ENCODE measurements around the gene CAMTA1. TPM values are rescaled to one million over a fixed set of nuclear protein-coding genes. Genes with fewer than 3 reads are reported as not detected.

The CAMTA1 gene
- total RNA-seq, 1 donor from 2014 or later: 77.6 TPM

GRCh38 chr1:7550981-7551380, 765.7 kb downstream of the CAMTA1 start:
- no peaks in the 10 kb centered on the region for H3K27me3 ChIP-seq (ENCODE audit: insufficient read depth, low read length)
- Mint-ChIP-seq H3K27me3 (ENCODE audit: low read depth, unreplicated experiment) (peaks cover 17% of the 10 kb centered on the region), H3K27ac (ENCODE audit: unreplicated experiment) (no peak overlapping the region), H3K4me3 (ENCODE audit: unreplicated experiment) (no peak overlapping the region), H3K36me3 (ENCODE audit: low read depth, unreplicated experiment) (peaks cover 7% of the 10 kb centered on the region), H3K9me3 (ENCODE audit: unreplicated experiment) (peaks cover 16% of the 10 kb centered on the region), H3K4me1 (ENCODE audit: low read depth, unreplicated experiment) (peaks cover 21% of the 10 kb centered on the region)
- no peaks in the 10 kb centered on the region for H4K20me1 ChIP-seq (ENCODE audit: insufficient read depth, low read length)
- H3K79me2 ChIP-seq (ENCODE audit: insufficient read depth, low read length): no peaks in the 10 kb centered on the region
- no peak overlapping the region for H3K4me2 ChIP-seq (ENCODE audit: low read length)
- H3K27ac ChIP-seq (ENCODE audit: low read depth, low read length): no peak overlapping the region
- no peaks in the 10 kb centered on the region for H3K9me3 ChIP-seq (ENCODE audit: insufficient read depth, low read depth, low read length)
- H3K4me3 ChIP-seq (ENCODE audit: insufficient read depth, low read depth, low read length): no peak overlapping the region
- H3K36me3 ChIP-seq (ENCODE audit: insufficient read depth, low read length): no peaks in the 10 kb centered on the region
- TF ChIP-seq EZH2 (IDR thresholded peaks at IDR 0.05; ENCODE audit: insufficient read depth, low read length) (no peak), CTCF (IDR thresholded peaks at IDR 0.05; ENCODE audit: insufficient read depth, low read depth, low read length) (no peak)
- DNase-seq (ENCODE audit: low read depth) (no peak), FAIRE-seq (no peak)
- H2AFZ ChIP-seq (ENCODE audit: low read depth, low read length): no peak overlapping the region
- H3K9ac ChIP-seq (ENCODE audit: low read length): no peak overlapping the region
- peaks cover 21% of the 10 kb centered on the region for H3K4me1 ChIP-seq (ENCODE audit: insufficient read depth, low read length)

- no peaks in the 10 kb centered on the region for H3K79me2 ChIP-seq (ENCODE audit: insufficient read depth, low read length)
- H3K9ac ChIP-seq (ENCODE audit: low read length): no peak overlapping the region
- peaks cover 7% of the 10 kb centered on the region for H3K36me3 Mint-ChIP-seq (ENCODE audit: low read depth, unreplicated experiment)
- H3K9me3 Mint-ChIP-seq (ENCODE audit: unreplicated experiment): peaks cover 16% of the 10 kb centered on the region
- no peak overlapping the region for H3K27ac Mint-ChIP-seq (ENCODE audit: unreplicated experiment)
- FAIRE-seq: no peak
- H3K4me3 Mint-ChIP-seq (ENCODE audit: unreplicated experiment): no peak overlapping the region
- peaks cover 21% of the 10 kb centered on the region for H3K27me3 Mint-ChIP-seq (ENCODE audit: low read depth, unreplicated experiment)
- DNase-seq (ENCODE audit: low read depth): no peak
- H3K27me3 ChIP-seq (ENCODE audit: insufficient read depth, low read length): no peaks in the 10 kb centered on the region
- no peaks in the 10 kb centered on the region for H4K20me1 ChIP-seq (ENCODE audit: insufficient read depth, low read length)
- H3K27ac ChIP-seq (ENCODE audit: low read depth, low read length): no peak overlapping the region
- H3K4me3 ChIP-seq (ENCODE audit: insufficient read depth, low read depth, low read length): no peak overlapping the region
- peaks cover 21% of the 10 kb centered on the region for H3K4me1 Mint-ChIP-seq (ENCODE audit: low read depth, unreplicated experiment)
- TF ChIP-seq EZH2 (IDR thresholded peaks at IDR 0.05; ENCODE audit: insufficient read depth, low read length) (no peak), CTCF (IDR thresholded peaks at IDR 0.05; ENCODE audit: insufficient read depth, low read depth, low read length) (no peak)
- no peaks in the 10 kb centered on the region for H3K9me3 ChIP-seq (ENCODE audit: insufficient read depth, low read depth, low read length)
- H3K4me1 ChIP-seq (ENCODE audit: insufficient read depth, low read length): peaks cover 21% of the 10 kb centered on the region
- H2AFZ ChIP-seq (ENCODE audit: low read depth, low read length): no peak overlapping the region
- no peaks in the 10 kb centered on the region for H3K36me3 ChIP-seq (ENCODE audit: insufficient read depth, low read length)
- no peak overlapping the region for H3K4me2 ChIP-seq (ENCODE audit: low read length)
Observed at GRCh38 chr1:7551442-7551841, 766.2 kb downstream of the CAMTA1 start.

GRCh38 chr1:7552402-7552801, 767.1 kb downstream of the CAMTA1 start:
- H3K36me3 ChIP-seq (ENCODE audit: insufficient read depth, low read length): no peaks in the 10 kb centered on the region
- H2AFZ ChIP-seq (ENCODE audit: low read depth, low read length): peak overlapping the region; percentile 19
- no peak overlapping the region for H3K27ac ChIP-seq (ENCODE audit: low read depth, low read length)
- H3K9ac ChIP-seq (ENCODE audit: low read length): no peak overlapping the region
- peak; percentile 37 for DNase-seq (ENCODE audit: low read depth)
- H3K27me3 ChIP-seq (ENCODE audit: insufficient read depth, low read length): no peaks in the 10 kb centered on the region
- peaks cover 21% of the 10 kb centered on the region for H3K4me1 ChIP-seq (ENCODE audit: insufficient read depth, low read length)
- FAIRE-seq: no peak
- H3K36me3 Mint-ChIP-seq (ENCODE audit: low read depth, unreplicated experiment): peaks cover 7% of the 10 kb centered on the region
- no peaks in the 10 kb centered on the region for H4K20me1 ChIP-seq (ENCODE audit: insufficient read depth, low read length)
- peaks cover 16% of the 10 kb centered on the region for H3K9me3 Mint-ChIP-seq (ENCODE audit: unreplicated experiment)
- H3K4me1 Mint-ChIP-seq (ENCODE audit: low read depth, unreplicated experiment): peaks cover 21% of the 10 kb centered on the region
- H3K4me3 Mint-ChIP-seq (ENCODE audit: unreplicated experiment): no peak overlapping the region
- peak overlapping the region; percentile 23 for H3K4me2 ChIP-seq (ENCODE audit: low read length)
- H3K27ac Mint-ChIP-seq (ENCODE audit: unreplicated experiment): peak overlapping the region; percentile 4
- H3K79me2 ChIP-seq (ENCODE audit: insufficient read depth, low read length): no peaks in the 10 kb centered on the region
- peaks cover 25% of the 10 kb centered on the region for H3K27me3 Mint-ChIP-seq (ENCODE audit: low read depth, unreplicated experiment)
- no peak overlapping the region for H3K4me3 ChIP-seq (ENCODE audit: insufficient read depth, low read depth, low read length)
- TF ChIP-seq CTCF (IDR thresholded peaks at IDR 0.05; ENCODE audit: insufficient read depth, low read depth, low read length): no peak
- no peak for TF ChIP-seq EZH2 (IDR thresholded peaks at IDR 0.05; ENCODE audit: insufficient read depth, low read length)
- H3K9me3 ChIP-seq (ENCODE audit: insufficient read depth, low read depth, low read length): no peaks in the 10 kb centered on the region

Measured in astrocyte (in vitro differentiated cells and primary cell).